IMR-90 (cell line): ENCODE data around the gene LEUTX. TPM values are rescaled to one million over a fixed set of nuclear protein-coding genes. Genes with fewer than 3 reads are reported as not detected.

ENCODE experiments used
- ATAC-seq: fragments of 200-7000 bp; cut with Tn5 transposase; 2 replicates; pipeline ENCODE4 v1.9.1; 2020; ENCODE audit warnings: low read depth, mild to moderate bottlenecking, moderate library complexity
- BruUV-seq: library from RNA; stranded (reverse); fragments of 400-500 nt; replicated peaks from 2 replicates; lab custom pipeline; 2021; lab: Mats Ljungman, UMichigan
- CTCF ChIA-PET: fragments of 300-600 bp; formaldehyde crosslinking; extraction: SDS; loops from one replicate; lab custom pipeline; 2021; ENCODE audit warnings: antibody characterized with exemption; lab: Yijun Ruan, JAX
- POLR2A ChIA-PET: fragments of 300-600 bp; sonication (Branson Sonifier 250); formaldehyde crosslinking; loops from one replicate; lab custom pipeline; 2022; ENCODE audit warnings: antibody characterized with exemption; ENCODE audit not compliant: unreplicated experiment; lab: Charles Lee
- DNase-seq: peaks from one replicate; pipeline ENCODE4 v3.0.0; 2013
- H2AFZ ChIP-seq: replicated peaks from 2 replicates; pipeline ENCODE3; 2013; ENCODE audit warnings: low read length, mild to moderate bottlenecking; ENCODE audit not compliant: poor library complexity
- H2AK5ac ChIP-seq: 2 replicates; pipeline ENCODE4 v1.6.1; 2013; ENCODE audit warnings: low read depth, low read length, inconsistent platforms
- H2AK9ac ChIP-seq: replicated peaks from 2 replicates; pipeline ENCODE3; 2013; ENCODE audit warnings: mild to moderate bottlenecking, low read depth, low read length, moderate library complexity; ENCODE audit not compliant: poor library complexity
- H2BK120ac ChIP-seq: 2 replicates; pipeline ENCODE4 v1.6.1; 2013; ENCODE audit warnings: low read depth, low read length, inconsistent platforms
- H2BK15ac ChIP-seq: 3 replicates; pipeline ENCODE4 v1.6.1; 2013; ENCODE audit warnings: low read depth, low read length, inconsistent platforms
- H2BK20ac ChIP-seq: 2 replicates; pipeline ENCODE4 v1.6.1; 2013; ENCODE audit warnings: low read depth, mild to moderate bottlenecking, inconsistent platforms, low read length, moderate library complexity
- H2BK5ac ChIP-seq: 2 replicates; pipeline ENCODE4 v1.6.1; 2013; ENCODE audit warnings: mild to moderate bottlenecking, low read depth, low read length, inconsistent platforms; ENCODE audit not compliant: poor library complexity, severe bottlenecking
- H3K14ac ChIP-seq: replicated peaks from 2 replicates; pipeline ENCODE4 v1.6.1; 2013; ENCODE audit warnings: low read depth, low read length, inconsistent platforms
- H3K18ac ChIP-seq: 2 replicates; pipeline ENCODE4 v1.6.1; 2013; ENCODE audit warnings: low read depth, low read length, control low read depth
- H3K23ac ChIP-seq: 2 replicates; pipeline ENCODE4 v1.6.1; 2013; ENCODE audit warnings: low read depth, low read length, inconsistent platforms
- H3K27ac ChIP-seq: 2 replicates; pipeline ENCODE4 v1.5.1; 2013; ENCODE audit warnings: mild to moderate bottlenecking, control low read depth, low read length; ENCODE audit not compliant: insufficient read depth
- H3K27me3 ChIP-seq: 2 replicates; pipeline ENCODE4 v1.6.1; 2013; ENCODE audit warnings: low read length; ENCODE audit not compliant: control insufficient read depth, insufficient read depth
- H3K36me3 ChIP-seq: 2 replicates; pipeline ENCODE4 v1.6.1; 2013; ENCODE audit warnings: low read length, mixed read lengths; ENCODE audit not compliant: control insufficient read depth, insufficient read depth
- H3K4ac ChIP-seq: 2 replicates; pipeline ENCODE4 v1.6.1; 2013; ENCODE audit warnings: low read depth, low read length, inconsistent platforms
- H3K4me1 ChIP-seq: 2 replicates; pipeline ENCODE4 v1.6.1; 2013; ENCODE audit warnings: low read length, mixed read lengths; ENCODE audit not compliant: control insufficient read depth, insufficient read depth
- H3K4me2 ChIP-seq: 2 replicates; pipeline ENCODE4 v1.6.1; 2013; ENCODE audit warnings: low read depth, mild to moderate bottlenecking, control low read depth, low read length, moderate library complexity
- H3K4me3 ChIP-seq: 2 replicates; pipeline ENCODE4 v1.5.1; 2013; ENCODE audit warnings: low read depth, mild to moderate bottlenecking, control low read depth, low read length, moderate library complexity; ENCODE audit not compliant: insufficient read depth
- H3K56ac ChIP-seq: 2 replicates; pipeline ENCODE4 v1.6.1; 2013; ENCODE audit warnings: low read length, inconsistent platforms; ENCODE audit not compliant: insufficient read depth; ENCODE audit errors: extremely low read depth
- H3K79me1 ChIP-seq, 2 experiments: 2 replicates each; pipeline ENCODE4 v1.6.1; 2013; ENCODE audit warnings: low read length in 2 of 2, inconsistent platforms in 1 of 2, low read depth in 1 of 2
- H3K9ac ChIP-seq: 2 replicates; pipeline ENCODE4 v1.6.1; 2013; ENCODE audit warnings: low read depth, low read length, control low read depth
- H3K9me1 ChIP-seq: 2 replicates; pipeline ENCODE4 v1.6.1; 2013; ENCODE audit warnings: low read length, inconsistent platforms; ENCODE audit not compliant: insufficient read depth
- H3K9me3 ChIP-seq: 2 replicates; pipeline ENCODE4 v1.6.1; 2013; ENCODE audit warnings: low read length; ENCODE audit not compliant: control insufficient read depth, insufficient read depth
- H4K20me1 ChIP-seq: 2 replicates; pipeline ENCODE4 v1.6.1; 2013; ENCODE audit warnings: low read length, inconsistent platforms; ENCODE audit not compliant: insufficient read depth
- H4K5ac ChIP-seq: 2 replicates; pipeline ENCODE4 v1.6.1; 2013; ENCODE audit warnings: mild to moderate bottlenecking, low read depth, low read length, control low read depth
- H4K8ac ChIP-seq, 2 experiments: 2 replicates each; pipeline ENCODE4 v1.6.1; 2013; ENCODE audit warnings: low read depth in 2 of 2, low read length in 2 of 2, control low read depth in 1 of 2, inconsistent platforms in 1 of 2
- H4K91ac ChIP-seq: 2 replicates; pipeline ENCODE4 v1.6.1; 2013; ENCODE audit warnings: low read depth, low read length, inconsistent platforms; ENCODE audit not compliant: insufficient read depth
- BHLHE40 ChIP-seq: fragments of 150-350 bp; IDR thresholded peaks from 2 replicates; pipeline ENCODE4 v1.6.1; 2016; ENCODE audit warnings: mild to moderate bottlenecking, low read depth, low read length
- WGBS, 2 experiments: methylation state at CpG; one replicate each; pipeline versions ENCODE4 v1.1.5 to v1.1.7; 2013; ENCODE audit warnings: missing lambda C conversion rate in 2 of 2; ENCODE audit not compliant: insufficient read length in 1 of 2; ENCODE audit errors: extremely low coverage in 2 of 2; 5-methylcytosine and 5-hydroxymethylcytosine counted together
- dilution Hi-C: fragments of 300-500 bp; cut with HindIII; formaldehyde crosslinking; loops from one replicate; pipeline ENCODE4 v1.14.3; 2018; ENCODE audit warnings: low sequenced_read_pairs; ENCODE audit not compliant: unreplicated experiment
- in situ Hi-C: fragments of 300-500 bp; cut with MboI; formaldehyde crosslinking; loops from 3 replicates; pipeline ENCODE4 v1.14.3; 2019; ENCODE audit warnings: low sequenced_read_pairs, inconsistent platforms, mixed read lengths
- intact Hi-C: fragments of 100-400 bp; cut with micrococcal nuclease; formaldehyde crosslinking; loops from 2 replicates; pipeline ENCODE4 v1.10.0; 2022
- polyA plus RNA-seq, 3 experiments: library from polyadenylated mRNA; depleted of rRNA; stranded (reverse); fragments of >200 nt; gene quantifications; 2 replicates each; pipeline ENCODE4 v1.2.3, GENCODE V29; 2012; ENCODE audit warnings: low replicate concordance in 1 of 3
- total RNA-seq: library from RNA; depleted of rRNA; stranded (reverse); fragments of >200 nt; gene quantifications from 2 replicates; pipeline ENCODE4 v1.2.3, GENCODE V29; 2012

Gene LEUTX
- total and polyA plus RNA-seq, 2 of the 4 experiments (the other 2 are of a cell fraction): not detected

GRCh38 chr19:39832341-39833083, 53.9 kb downstream of the LEUTX start:
- 87% methylated on average over 3 of the region's 5 CpGs; no CpG with 5 or more reads in 1 of the 2 experiments for WGBS, 2 experiments
- Histone ChIP-seq H2BK20ac (no peak overlapping the region), H3K27ac (peak overlapping the region; percentile 28; the same call in 1 of the 2 replicates), H4K20me1 (no peaks in the 10 kb centered on the region; the same call in 1 of the 2 replicates), H3K4me1 (peaks cover 10% of the 10 kb centered on the region), H3K9me1 (peaks cover 22% of the 10 kb centered on the region), H3K9me3 (no peaks in the 10 kb centered on the region), H2AK5ac (0 out of 2 replicates have a peak overlapping the region, but pooled peaks have one; percentile 21), H3K36me3 (peaks cover 47% of the 10 kb centered on the region), H3K27me3 (no peaks in the 10 kb centered on the region), H3K4ac (peak overlapping the region; percentile 40; the same call in 1 of the 2 replicates), H3K23ac (peak overlapping the region; percentile 41; the same call in 1 of the 2 replicates), H3K56ac (no peak overlapping the region), H4K8ac (peak overlapping the region in 1 of 2 experiments; percentile 41; a peak in 2 of 4 replicates), H3K4me2 (peak overlapping the region; percentile 78), H4K91ac (no peak overlapping the region), H3K79me1 (peaks cover 12 to 36% of the 10 kb centered on the region in 2 experiments), H2BK15ac (no peak overlapping the region), H2AFZ (no peak overlapping the region), H2BK120ac (no peak overlapping the region), H2AK9ac (peak overlapping the region; percentile 97), H3K18ac (no peak overlapping the region), H3K14ac (0 out of 2 replicates have a peak overlapping the region, but pooled peaks have one; percentile 45), H3K4me3 (peak overlapping the region; percentile 78), H4K5ac (peak overlapping the region; percentile 70; the same call in 1 of the 2 replicates), H3K9ac (peak overlapping the region; percentile 86), H2BK5ac (peak overlapping the region; percentile 34)
- intact Hi-C loops: no loop called here
- ChIA-PET POLR2A (no interaction called here), CTCF (interaction anchor here (0.5 kb wide), 1 partner anchor 391 kb away, joined by 3 read pairs; no protein-coding TSS in a partner anchor)
- DNase-seq: no peak
- no peak for TF ChIP-seq BHLHE40
- dilution Hi-C loops: no loop called here
- in situ Hi-C loops: loop anchor here (25.0 kb wide), 1 partner anchor 395 kb away; the partner anchor contains the start of genes RPS16 and SUPT5H
- no peak for ATAC-seq
- no TSS peak for BruUV-seq
